ENCODE measurements around the gene ZMIZ1. TPM values are rescaled to one million over a fixed set of nuclear protein-coding genes. Genes with fewer than 3 reads are reported as not detected.

The ZMIZ1 gene
- total and polyA plus RNA-seq, 2 donors from 2014 or later: 14.2 to 97.6 TPM

DNA sequence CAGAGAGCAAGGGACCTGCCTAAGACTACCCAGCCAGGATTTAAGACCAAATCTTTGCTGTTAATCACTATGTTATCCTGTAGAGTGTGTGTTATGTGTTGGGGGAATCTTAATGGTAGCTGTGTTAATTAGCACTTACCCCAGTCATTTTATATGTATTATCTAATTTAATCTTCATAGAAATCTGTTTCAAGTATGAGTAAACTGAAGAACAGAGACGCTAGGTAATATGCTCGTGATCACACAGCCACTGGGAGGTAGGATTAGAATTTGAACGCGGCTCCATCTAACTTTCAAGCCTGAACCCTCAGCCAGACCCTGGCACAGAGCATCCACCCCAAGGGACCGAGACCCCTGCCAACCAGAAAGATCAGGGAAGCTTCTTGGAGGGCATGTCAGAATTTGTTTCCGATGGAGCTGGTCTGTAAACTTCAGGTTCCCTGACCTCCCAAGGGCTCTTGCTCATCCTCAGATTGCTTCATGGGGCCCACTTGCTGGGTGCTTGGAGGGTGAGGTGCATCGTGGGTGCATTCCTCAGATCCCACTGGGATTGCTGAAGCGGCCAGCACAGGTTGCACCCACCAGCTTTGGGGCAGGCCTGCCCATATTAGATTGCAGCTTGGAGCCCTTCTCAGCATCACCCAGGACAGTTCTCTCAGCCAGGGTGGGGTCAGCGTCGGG lies 105.0 kb downstream of the ZMIZ1 start:
- DNase-seq: no peak
- H3K4me3 ChIP-seq (ENCODE audit: low read length in 3 of 3): no peak overlapping the region
- no peak overlapping the region for H3K27ac ChIP-seq (ENCODE audit: low read depth in 2 of 2, low read length in 2 of 2)
- peaks cover 0 to 17% (median 7%) of the 10 kb centered on the region in 3 donors for H3K36me3 ChIP-seq (ENCODE audit: control insufficient read depth in 2 of 3, insufficient read depth in 3 of 3, low read length in 3 of 3)
- intact Hi-C loops (cut with DNase I): no loop called here
- TF ChIP-seq, protein P1, sequence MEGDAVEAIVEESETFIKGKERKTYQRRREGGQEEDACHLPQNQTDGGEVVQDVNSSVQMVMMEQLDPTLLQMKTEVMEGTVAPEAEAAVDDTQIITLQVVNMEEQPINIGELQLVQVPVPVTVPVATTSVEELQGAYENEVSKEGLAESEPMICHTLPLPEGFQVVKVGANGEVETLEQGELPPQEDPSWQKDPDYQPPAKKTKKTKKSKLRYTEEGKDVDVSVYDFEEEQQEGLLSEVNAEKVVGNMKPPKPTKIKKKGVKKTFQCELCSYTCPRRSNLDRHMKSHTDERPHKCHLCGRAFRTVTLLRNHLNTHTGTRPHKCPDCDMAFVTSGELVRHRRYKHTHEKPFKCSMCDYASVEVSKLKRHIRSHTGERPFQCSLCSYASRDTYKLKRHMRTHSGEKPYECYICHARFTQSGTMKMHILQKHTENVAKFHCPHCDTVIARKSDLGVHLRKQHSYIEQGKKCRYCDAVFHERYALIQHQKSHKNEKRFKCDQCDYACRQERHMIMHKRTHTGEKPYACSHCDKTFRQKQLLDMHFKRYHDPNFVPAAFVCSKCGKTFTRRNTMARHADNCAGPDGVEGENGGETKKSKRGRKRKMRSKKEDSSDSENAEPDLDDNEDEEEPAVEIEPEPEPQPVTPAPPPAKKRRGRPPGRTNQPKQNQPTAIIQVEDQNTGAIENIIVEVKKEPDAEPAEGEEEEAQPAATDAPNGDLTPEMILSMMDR (IDR thresholded peaks at IDR 0.05; ENCODE audit: borderline replicate concordance, extremely low read depth, insufficient read depth): no peak
- H3K27me3 ChIP-seq (ENCODE audit: control insufficient read depth, insufficient read depth, low read length): no peaks in the 10 kb centered on the region
- peaks cover 9 to 58% (median 57%) of the 10 kb centered on the region in 3 donors for H3K4me1 ChIP-seq (ENCODE audit: control insufficient read depth in 2 of 3, insufficient read depth in 2 of 3, low read depth in 1 of 3, low read length in 3 of 3)
- no peaks in the 10 kb centered on the region for H3K9me3 ChIP-seq (ENCODE audit: control insufficient read depth in 2 of 3, insufficient read depth in 1 of 3, low read length in 3 of 3)
- H3K9ac ChIP-seq (ENCODE audit: low read length in 3 of 3): peak overlapping the region in 1 of 3 donors; percentile 12
- FAIRE-seq: no peak

GRCh38 chr10:79176052-79176501 lies 107.3 kb downstream of the ZMIZ1 start:
- intact Hi-C loops (cut with DNase I): no loop called here
- H3K4me3 ChIP-seq (ENCODE audit: low read length in 3 of 3): no peak overlapping the region
- DNase-seq (no peak), FAIRE-seq (no peak)
- TF ChIP-seq, protein P1 (IDR thresholded peaks at IDR 0.05; ENCODE audit: borderline replicate concordance, extremely low read depth, insufficient read depth): no peak
- H3K27ac ChIP-seq (ENCODE audit: low read depth in 2 of 2, low read length in 2 of 2): peak overlapping the region; percentile 67 to 74
- H3K9me3 ChIP-seq (ENCODE audit: control insufficient read depth in 2 of 3, insufficient read depth in 1 of 3, low read length in 3 of 3): no peaks in the 10 kb centered on the region
- H3K27me3 ChIP-seq (ENCODE audit: control insufficient read depth, insufficient read depth, low read length): no peaks in the 10 kb centered on the region
- H3K4me1 ChIP-seq (ENCODE audit: control insufficient read depth in 2 of 3, insufficient read depth in 2 of 3, low read depth in 1 of 3, low read length in 3 of 3): peaks cover 13 to 72% (median 52%) of the 10 kb centered on the region in 3 donors
- H3K9ac ChIP-seq (ENCODE audit: low read length in 3 of 3): peak overlapping the region in 1 of 3 donors; percentile 40
- H3K36me3 ChIP-seq (ENCODE audit: control insufficient read depth in 2 of 3, insufficient read depth in 3 of 3, low read length in 3 of 3): peaks cover 0 to 4% (median 2%) of the 10 kb centered on the region in 3 donors

DNA sequence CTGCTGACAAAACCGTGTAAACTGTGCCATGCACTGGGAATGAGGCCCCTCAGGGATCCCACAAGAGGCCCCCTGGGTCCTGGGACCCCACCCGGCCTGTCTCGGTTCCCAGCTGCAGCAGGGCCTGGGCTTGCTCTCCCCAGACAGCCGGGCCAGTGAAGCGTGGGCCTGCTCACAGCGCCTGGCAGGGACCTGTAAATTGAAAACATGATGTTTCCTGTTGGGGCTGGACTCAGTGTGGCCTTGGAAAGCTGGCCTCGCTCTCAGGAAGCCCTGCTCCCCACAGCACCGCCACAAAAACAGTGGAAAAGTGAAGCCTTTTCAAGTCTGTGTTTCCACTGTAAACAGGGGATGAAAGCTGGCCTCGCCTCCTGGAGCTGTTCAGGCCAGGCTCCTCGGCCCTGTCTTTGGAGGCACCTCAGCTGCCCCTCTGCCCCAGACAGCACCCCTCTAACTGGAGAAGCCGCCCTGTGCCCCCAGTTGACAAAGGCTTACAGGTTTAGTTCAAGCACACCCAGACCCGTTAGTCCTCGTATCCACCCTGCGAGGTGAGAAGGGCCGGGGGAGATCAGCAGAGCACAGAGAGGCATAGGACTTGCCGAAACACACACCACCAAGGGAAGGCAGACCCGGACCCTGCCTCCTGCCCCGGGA lies 108.3 kb downstream of the ZMIZ1 start:
- FAIRE-seq (no peak), DNase-seq (peak; percentile 54 to 81 (median 72))
- H3K4me1 ChIP-seq (ENCODE audit: control insufficient read depth in 2 of 3, insufficient read depth in 2 of 3, low read depth in 1 of 3, low read length in 3 of 3): peaks cover 13 to 78% (median 62%) of the 10 kb centered on the region in 3 donors
- H3K4me3 ChIP-seq (ENCODE audit: low read length in 3 of 3): no peak overlapping the region
- intact Hi-C loops (cut with DNase I): no loop called here
- peak overlapping the region; percentile 74 to 81 for H3K27ac ChIP-seq (ENCODE audit: low read depth in 2 of 2, low read length in 2 of 2)
- peak overlapping the region in 1 of 3 donors; percentile 58 for H3K9ac ChIP-seq (ENCODE audit: low read length in 3 of 3)
- TF ChIP-seq, protein P1 (IDR thresholded peaks at IDR 0.05; ENCODE audit: borderline replicate concordance, extremely low read depth, insufficient read depth): no peak
- no peaks in the 10 kb centered on the region for H3K27me3 ChIP-seq (ENCODE audit: control insufficient read depth, insufficient read depth, low read length)
- peaks cover 0 to 4% (median 0%) of the 10 kb centered on the region in 3 donors for H3K36me3 ChIP-seq (ENCODE audit: control insufficient read depth in 2 of 3, insufficient read depth in 3 of 3, low read length in 3 of 3)
- H3K9me3 ChIP-seq (ENCODE audit: control insufficient read depth in 2 of 3, insufficient read depth in 1 of 3, low read length in 3 of 3): no peaks in the 10 kb centered on the region

Measured in kidney (tissue), 14 donors.